Ishikawa (cell line): ENCODE results near the gene TTLL7.

Experiments used
- CEBPB ChIP-seq: IDR thresholded peaks from 2 replicates; pipeline ENCODE4 v1.6.1; 2012
- EP300 ChIP-seq: IDR thresholded peaks from 2 replicates; pipeline ENCODE4 v1.6.1; 2012; ENCODE audit warnings: borderline replicate concordance
- FOXM1 ChIP-seq: IDR thresholded peaks from 2 replicates; pipeline ENCODE4 v1.6.1; 2012; ENCODE audit warnings: low read depth, borderline replicate concordance
- MAX ChIP-seq: IDR thresholded peaks from 2 replicates; pipeline ENCODE4 v1.6.1; 2012
- RAD21 ChIP-seq: IDR thresholded peaks from 2 replicates; pipeline ENCODE4 v1.6.1; 2012; ENCODE audit warnings: low read depth
- REST ChIP-seq: IDR thresholded peaks from 2 replicates; pipeline ENCODE4 v1.6.1; 2012; ENCODE audit warnings: low read depth, mild to moderate bottlenecking
- TAF1 ChIP-seq: IDR thresholded peaks from 2 replicates; pipeline ENCODE4 v1.6.1; 2012; ENCODE audit warnings: low read depth, mild to moderate bottlenecking
- USF1 ChIP-seq: IDR thresholded peaks from 2 replicates; pipeline ENCODE4 v1.6.1; 2012
- YY1 ChIP-seq: IDR thresholded peaks from 2 replicates; pipeline ENCODE4 v1.6.1; 2012; ENCODE audit warnings: low read depth

- TF ChIP-seq YY1 (no peak), TAF1 (no peak), REST (no peak), RAD21 (no peak), MAX (no peak), FOXM1 (no peak), USF1 (no peak), EP300 (no peak), CEBPB (no peak)
Observed at GRCh38 chr1:84013708-84014107, 14.8 kb upstream of the TTLL7 start.
